ENCODE results near the gene CCDC142. TPM values are rescaled to one million over a fixed set of nuclear protein-coding genes. Genes with fewer than 3 reads are reported as not detected.

Gene CCDC142
- total RNA-seq, 1 experiment from 2014 or later: 24.2 TPM

DNA sequence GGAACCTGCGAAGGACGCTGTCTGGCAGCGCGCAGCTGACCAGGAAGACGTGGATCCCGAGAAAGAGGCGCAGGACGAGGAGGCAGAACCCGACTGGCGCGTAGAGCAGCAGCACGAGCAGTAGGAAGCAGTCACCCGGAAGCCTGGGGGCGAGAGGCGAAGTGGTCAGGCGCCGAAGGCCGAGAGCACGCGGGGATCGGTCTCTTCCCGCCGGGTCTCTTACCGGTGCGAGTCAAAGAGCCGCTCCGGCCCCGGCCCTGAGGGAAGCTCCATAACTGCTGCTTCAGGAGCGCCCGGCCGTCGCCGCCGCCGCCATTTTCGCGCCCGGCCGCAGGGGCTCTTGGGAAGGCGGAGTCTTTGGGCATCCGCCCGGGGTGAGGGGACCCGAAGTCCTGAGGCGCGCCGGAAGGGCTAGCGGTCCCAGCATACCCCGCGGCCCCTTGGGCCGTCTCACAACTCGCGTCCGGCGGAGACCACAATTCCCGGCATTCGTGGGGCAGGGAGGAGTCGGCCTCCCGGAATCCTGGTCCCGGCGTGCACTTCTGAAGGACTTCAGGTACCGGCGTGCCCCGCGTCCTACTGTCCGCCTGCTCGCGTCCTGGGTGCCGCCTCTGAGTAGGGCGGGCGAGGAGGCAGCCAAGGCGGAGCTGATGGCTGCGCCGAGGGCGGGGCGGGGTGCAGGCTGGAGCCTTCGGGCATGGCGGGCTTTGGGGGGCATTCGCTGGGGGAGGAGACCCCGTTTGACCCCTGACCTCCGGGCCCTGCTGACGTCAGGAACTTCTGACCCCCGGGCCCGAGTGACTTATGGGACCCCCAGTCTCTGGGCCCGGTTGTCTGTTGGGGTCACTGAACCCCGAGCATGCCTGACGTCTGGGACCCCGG, 46.8 kb upstream of the CCDC142 start, which contains the start of the genes AUP1 and HTRA2:
Gene AUP1, minus strand, starts transcription at position 350 of the 882 bp plus-strand sequence. Its CDS starts 77 bp downstream, at position 273.
Gene HTRA2, plus strand, starts transcription at position 577 of the 882 bp plus-strand sequence. Its CDS starts 74 bp downstream, at position 651.
- no peaks in the 10 kb centered on the region for H3K27me3 ChIP-seq (ENCODE audit: control insufficient read depth, insufficient read depth, low read length)
- peaks cover 6% of the 10 kb centered on the region for H3K4me1 ChIP-seq (ENCODE audit: control insufficient read depth, insufficient read depth, low read length)
- peak within 1 kb of the TSS; percentile 87 to 99 for H3K4me3 ChIP-seq (ENCODE audit: low read depth in 2 of 2, low read length in 2 of 2)
- peaks cover 3% of the 10 kb centered on the region for H3K36me3 ChIP-seq (ENCODE audit: control insufficient read depth, insufficient read depth, low read length)
- CTCF ChIA-PET: interaction anchor here (0.7 to 1.0 kb wide), 2 partner anchors 25 to 58 kb away, joined by 3 to 4 read pairs; no protein-coding TSS in a partner anchor
- in situ Hi-C loops (cut with HindIII; ENCODE audit: low pct_unique_long_range_greater_than_20kb, low sequenced_read_pairs) (no loop called here), intact Hi-C loops (cut with micrococcal nuclease; ENCODE audit: unreplicated experiment) (loop anchor here (2.0 kb wide), 1 partner anchor 47 kb away; the partner anchor contains the start of genes CCDC142 and TTC31)
- ATAC-seq (peak; percentile 96), DNase-seq (ENCODE audit: low read depth, low spot score) (peak; percentile 96)
- no peaks in the 10 kb centered on the region for H3K9me3 ChIP-seq (ENCODE audit: control insufficient read depth, insufficient read depth, low read depth, low read length)
- TF ChIP-seq, protein P1, sequence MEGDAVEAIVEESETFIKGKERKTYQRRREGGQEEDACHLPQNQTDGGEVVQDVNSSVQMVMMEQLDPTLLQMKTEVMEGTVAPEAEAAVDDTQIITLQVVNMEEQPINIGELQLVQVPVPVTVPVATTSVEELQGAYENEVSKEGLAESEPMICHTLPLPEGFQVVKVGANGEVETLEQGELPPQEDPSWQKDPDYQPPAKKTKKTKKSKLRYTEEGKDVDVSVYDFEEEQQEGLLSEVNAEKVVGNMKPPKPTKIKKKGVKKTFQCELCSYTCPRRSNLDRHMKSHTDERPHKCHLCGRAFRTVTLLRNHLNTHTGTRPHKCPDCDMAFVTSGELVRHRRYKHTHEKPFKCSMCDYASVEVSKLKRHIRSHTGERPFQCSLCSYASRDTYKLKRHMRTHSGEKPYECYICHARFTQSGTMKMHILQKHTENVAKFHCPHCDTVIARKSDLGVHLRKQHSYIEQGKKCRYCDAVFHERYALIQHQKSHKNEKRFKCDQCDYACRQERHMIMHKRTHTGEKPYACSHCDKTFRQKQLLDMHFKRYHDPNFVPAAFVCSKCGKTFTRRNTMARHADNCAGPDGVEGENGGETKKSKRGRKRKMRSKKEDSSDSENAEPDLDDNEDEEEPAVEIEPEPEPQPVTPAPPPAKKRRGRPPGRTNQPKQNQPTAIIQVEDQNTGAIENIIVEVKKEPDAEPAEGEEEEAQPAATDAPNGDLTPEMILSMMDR (IDR thresholded peaks at IDR 0.05): no peak
- peak; percentile 85; the same call in 1 of the 2 replicates for TF ChIP-seq SIN3A (IDR thresholded peaks at IDR 0.05; ENCODE audit: borderline replicate concordance, insufficient read depth, low read depth, low read length)
- peak; percentile 94 for TF ChIP-seq TCF7L2 (IDR thresholded peaks at IDR 0.05; ENCODE audit: low read depth, low read length)
- peak; percentile 96 for TF ChIP-seq POLR2AphosphoS5 (IDR thresholded peaks at IDR 0.05; ENCODE audit: low read depth, low read length)
- POLR2A ChIA-PET: interaction anchor here (0.5 to 0.6 kb wide), 3 partner anchors 8 to 96 kb away, joined by 5 to 7 read pairs (median 6); no protein-coding TSS in a partner anchor
- BruUV-seq (replicated peaks): no TSS peak
- H3K27ac ChIP-seq (ENCODE audit: low read length): peak within 1 kb of the TSS; percentile 92

DNA sequence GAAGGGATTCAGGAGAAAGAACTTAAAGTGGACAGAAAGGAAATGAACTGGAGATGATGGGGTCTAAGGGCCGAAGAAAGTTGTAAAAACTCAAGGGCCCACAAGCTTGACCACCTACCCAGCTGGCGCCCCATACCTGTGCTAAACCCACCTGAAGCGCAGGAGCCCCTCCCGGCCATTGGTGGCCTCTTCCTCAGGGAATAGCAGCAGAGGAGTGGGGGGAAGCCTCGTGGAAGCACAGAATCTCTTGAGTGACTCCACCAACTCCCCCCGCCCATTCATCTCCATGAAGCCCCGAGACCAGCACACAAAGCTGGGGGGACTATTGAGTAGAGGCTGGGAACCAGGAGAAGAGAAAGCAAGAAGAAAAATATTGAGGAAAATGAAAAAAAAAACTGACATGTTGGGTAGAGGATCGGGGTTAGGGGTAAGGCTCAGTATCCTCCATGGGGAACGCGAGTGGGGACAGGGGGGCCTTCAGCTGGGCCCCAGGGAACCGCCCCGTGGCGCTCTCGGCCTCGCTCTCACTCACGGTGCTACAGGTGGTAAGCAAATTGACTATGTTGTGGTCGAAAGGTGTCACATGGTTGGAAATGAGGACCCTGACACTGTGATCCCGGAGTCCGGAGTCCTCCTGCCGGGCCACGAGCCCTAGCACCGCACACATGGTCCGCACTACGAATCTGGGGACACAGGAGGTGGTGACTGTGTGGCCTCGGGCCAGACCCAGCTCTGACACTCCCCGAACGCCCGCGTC, 46.0 kb upstream of the CCDC142 start:
- BruUV-seq (replicated peaks): no TSS peak
- POLR2A ChIA-PET: interaction anchor here (0.6 kb wide), 1 partner anchor 46 kb away, joined by 6 read pairs; no protein-coding TSS in a partner anchor
- Histone ChIP-seq H3K9me3 (ENCODE audit: control insufficient read depth, insufficient read depth, low read depth, low read length) (no peaks in the 10 kb centered on the region), H3K4me1 (ENCODE audit: control insufficient read depth, insufficient read depth, low read length) (peaks cover 6% of the 10 kb centered on the region), H3K4me3 (ENCODE audit: low read depth in 2 of 2, low read length in 2 of 2) (peak overlapping the region; percentile 87 to 99), H3K27me3 (ENCODE audit: control insufficient read depth, insufficient read depth, low read length) (no peaks in the 10 kb centered on the region), H3K36me3 (ENCODE audit: control insufficient read depth, insufficient read depth, low read length) (peaks cover 3% of the 10 kb centered on the region), H3K27ac (ENCODE audit: low read length) (peak overlapping the region; percentile 92)
- ATAC-seq: peak; percentile 26
- DNase-seq (ENCODE audit: low read depth, low spot score): no peak
- CTCF ChIA-PET: interaction anchor here (0.7 to 1.0 kb wide), 2 partner anchors 24 to 59 kb away, joined by 3 to 4 read pairs; no protein-coding TSS in a partner anchor
- in situ Hi-C loops (cut with HindIII; ENCODE audit: low pct_unique_long_range_greater_than_20kb, low sequenced_read_pairs): no loop called here
- TF ChIP-seq, protein P2, sequence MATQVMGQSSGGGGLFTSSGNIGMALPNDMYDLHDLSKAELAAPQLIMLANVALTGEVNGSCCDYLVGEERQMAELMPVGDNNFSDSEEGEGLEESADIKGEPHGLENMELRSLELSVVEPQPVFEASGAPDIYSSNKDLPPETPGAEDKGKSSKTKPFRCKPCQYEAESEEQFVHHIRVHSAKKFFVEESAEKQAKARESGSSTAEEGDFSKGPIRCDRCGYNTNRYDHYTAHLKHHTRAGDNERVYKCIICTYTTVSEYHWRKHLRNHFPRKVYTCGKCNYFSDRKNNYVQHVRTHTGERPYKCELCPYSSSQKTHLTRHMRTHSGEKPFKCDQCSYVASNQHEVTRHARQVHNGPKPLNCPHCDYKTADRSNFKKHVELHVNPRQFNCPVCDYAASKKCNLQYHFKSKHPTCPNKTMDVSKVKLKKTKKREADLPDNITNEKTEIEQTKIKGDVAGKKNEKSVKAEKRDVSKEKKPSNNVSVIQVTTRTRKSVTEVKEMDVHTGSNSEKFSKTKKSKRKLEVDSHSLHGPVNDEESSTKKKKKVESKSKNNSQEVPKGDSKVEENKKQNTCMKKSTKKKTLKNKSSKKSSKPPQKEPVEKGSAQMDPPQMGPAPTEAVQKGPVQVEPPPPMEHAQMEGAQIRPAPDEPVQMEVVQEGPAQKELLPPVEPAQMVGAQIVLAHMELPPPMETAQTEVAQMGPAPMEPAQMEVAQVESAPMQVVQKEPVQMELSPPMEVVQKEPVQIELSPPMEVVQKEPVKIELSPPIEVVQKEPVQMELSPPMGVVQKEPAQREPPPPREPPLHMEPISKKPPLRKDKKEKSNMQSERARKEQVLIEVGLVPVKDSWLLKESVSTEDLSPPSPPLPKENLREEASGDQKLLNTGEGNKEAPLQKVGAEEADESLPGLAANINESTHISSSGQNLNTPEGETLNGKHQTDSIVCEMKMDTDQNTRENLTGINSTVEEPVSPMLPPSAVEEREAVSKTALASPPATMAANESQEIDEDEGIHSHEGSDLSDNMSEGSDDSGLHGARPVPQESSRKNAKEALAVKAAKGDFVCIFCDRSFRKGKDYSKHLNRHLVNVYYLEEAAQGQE (IDR thresholded peaks at IDR 0.05; ENCODE audit: insufficient read depth in 1 of 2, low read depth in 2 of 2, low read length in 1 of 2): no peak
- TF ChIP-seq SIN3A (IDR thresholded peaks at IDR 0.05; ENCODE audit: borderline replicate concordance, insufficient read depth, low read depth, low read length) (no peak), POLR2AphosphoS5 (IDR thresholded peaks at IDR 0.05; ENCODE audit: low read depth, low read length) (no peak), TCF7L2 (IDR thresholded peaks at IDR 0.05; ENCODE audit: low read depth, low read length) (no peak)
- TF ChIP-seq, protein P1 (IDR thresholded peaks at IDR 0.05): no peak
- intact Hi-C loops (cut with micrococcal nuclease; ENCODE audit: unreplicated experiment): no loop called here
